Neural cell (in vitro differentiated cells): ENCODE results near the gene PLCB1. TPM values are rescaled to one million over a fixed set of nuclear protein-coding genes. Genes with fewer than 3 reads are reported as not detected.

ENCODE experiments used
- H2AFZ ChIP-seq: fragments of 200-600, 300-800 bp; sonication (generic), shearing (Covaris generic); 2 replicates; pipeline ENCODE4 v1.6.0; 2014; ENCODE audit warnings: low read depth, mild to moderate bottlenecking, antibody characterized with exemption, low read length, moderate library complexity
- H3F3A ChIP-seq: fragments of 200-600 bp; shearing (Covaris generic); 2 replicates; pipeline ENCODE4 v1.6.1; 2016; ENCODE audit warnings: mild to moderate bottlenecking, moderate library complexity, mixed read lengths, antibody characterized with exemption, low read length; ENCODE audit not compliant: insufficient read depth, poor library complexity, severe bottlenecking
- H3K27ac ChIP-seq: fragments of 200-600, 300-800 bp; sonication (generic), shearing (Covaris generic); 2 replicates; pipeline ENCODE4 v1.5.1; 2014; ENCODE audit warnings: mild to moderate bottlenecking, low read length, moderate library complexity
- H3K27me3 ChIP-seq: fragments of 300-800, 200-600 bp; sonication (generic), shearing (Covaris generic); 2 replicates; pipeline ENCODE4 v1.6.0; 2014; ENCODE audit warnings: mild to moderate bottlenecking, low read depth, low read length, moderate library complexity; ENCODE audit not compliant: insufficient read depth
- H3K36me3 ChIP-seq: fragments of 300-800, 200-600 bp; sonication (generic), shearing (Covaris generic); 2 replicates; pipeline ENCODE4 v1.5.1; 2014; ENCODE audit warnings: mild to moderate bottlenecking, antibody characterized with exemption, low read length, moderate library complexity; ENCODE audit not compliant: insufficient read depth
- H3K4me2 ChIP-seq: fragments of 300-800, 200-600 bp; sonication (generic), shearing (Covaris generic); 2 replicates; pipeline ENCODE4 v1.6.0; 2014; ENCODE audit warnings: mild to moderate bottlenecking, low read length
- H3K4me3 ChIP-seq: fragments of 300-800, 200-600 bp; sonication (generic), shearing (Covaris generic); 2 replicates; pipeline ENCODE4 v1.5.1; 2014; ENCODE audit warnings: mild to moderate bottlenecking, low read length, moderate library complexity
- H3K79me2 ChIP-seq: fragments of 200-600 bp; shearing (Covaris generic); replicated peaks from 2 replicates; pipeline ENCODE4 v1.6.0; 2014; ENCODE audit warnings: mild to moderate bottlenecking, low read length, moderate library complexity; ENCODE audit not compliant: insufficient read depth
- H3K9ac ChIP-seq: fragments of 300-800, 200-600 bp; sonication (generic), shearing (Covaris generic); 2 replicates; pipeline ENCODE4 v1.6.1; 2016; ENCODE audit warnings: mild to moderate bottlenecking, low read length, mixed read lengths
- H3K9me2 ChIP-seq: fragments of 200-600 bp; shearing (Covaris generic); 2 replicates; pipeline ENCODE4 v1.6.1; 2016; ENCODE audit warnings: mild to moderate bottlenecking, low read length, mixed read lengths; ENCODE audit not compliant: insufficient read depth
- H3K9me3 ChIP-seq: fragments of 200-600, 300-800 bp; sonication (generic), shearing (Covaris generic); 2 replicates; pipeline ENCODE4 v1.6.1; 2016; ENCODE audit warnings: mild to moderate bottlenecking, mixed run types, low read length, moderate library complexity, mixed read lengths
- H4K20me1 ChIP-seq: fragments of 200-600 bp; shearing (Covaris generic); 2 replicates; pipeline ENCODE4 v1.6.1; 2016; ENCODE audit warnings: mild to moderate bottlenecking, mixed run types; ENCODE audit not compliant: insufficient read depth
- CTCF ChIP-seq: fragments of 450-650 bp; IDR thresholded peaks from 2 replicates; pipeline ENCODE4 v1.5.1; 2014; ENCODE audit warnings: antibody characterized with exemption, mild to moderate bottlenecking, moderate library complexity; ENCODE audit not compliant: poor library complexity, severe bottlenecking
- EP300 ChIP-seq: fragments of 450-650 bp; conservative IDR thresholded peaks from 2 replicates; pipeline ENCODE4 v1.6.1; 2014; ENCODE audit warnings: antibody characterized with exemption, mild to moderate bottlenecking, moderate library complexity; ENCODE audit not compliant: poor library complexity, severe bottlenecking
- EZH2 ChIP-seq: fragments of 200-600, 300-800 bp; shearing (Covaris generic), sonication (generic); IDR thresholded peaks from 2 replicates; pipeline ENCODE4 v1.6.1; 2014; ENCODE audit warnings: antibody characterized with exemption, low read length, borderline replicate concordance, mild to moderate bottlenecking; ENCODE audit not compliant: insufficient read depth, poor library complexity, severe bottlenecking
- MXI1 ChIP-seq: fragments of 450-650 bp; conservative IDR thresholded peaks from 2 replicates; pipeline ENCODE4 v1.6.1; 2014; ENCODE audit warnings: antibody characterized with exemption, mild to moderate bottlenecking; ENCODE audit not compliant: poor library complexity, severe bottlenecking
- POLR2AphosphoS5 ChIP-seq: IDR thresholded peaks from 2 replicates; pipeline ENCODE4 v1.6.1; 2012
- RAD21 ChIP-seq: fragments of 450-650 bp; conservative IDR thresholded peaks from 2 replicates; pipeline ENCODE4 v1.6.1; 2014; ENCODE audit warnings: antibody characterized with exemption, mild to moderate bottlenecking, moderate library complexity
- SMC3 ChIP-seq: fragments of 450-650 bp; conservative IDR thresholded peaks from 2 replicates; pipeline ENCODE4 v1.6.1; 2014; ENCODE audit warnings: antibody characterized with exemption, mild to moderate bottlenecking, moderate library complexity; ENCODE audit not compliant: poor library complexity
- TAF1 ChIP-seq: IDR thresholded peaks from 2 replicates; pipeline ENCODE4 v1.6.1; 2012; ENCODE audit warnings: low read depth
- polyA plus RNA-seq: library from polyadenylated mRNA; depleted of rRNA; stranded (reverse); fragments of >200 nt; gene quantifications from 2 replicates; pipeline ENCODE4 v1.2.3, GENCODE V29; 2014
- TF ChIP-seq, protein P1 (sequence below): IDR thresholded peaks from 2 replicates; pipeline ENCODE4 v1.6.1; 2012; ENCODE audit warnings: borderline replicate concordance

PLCB1 gene
- polyA plus RNA-seq, 1 donor from 2014 or later: 11.4 TPM

DNA sequence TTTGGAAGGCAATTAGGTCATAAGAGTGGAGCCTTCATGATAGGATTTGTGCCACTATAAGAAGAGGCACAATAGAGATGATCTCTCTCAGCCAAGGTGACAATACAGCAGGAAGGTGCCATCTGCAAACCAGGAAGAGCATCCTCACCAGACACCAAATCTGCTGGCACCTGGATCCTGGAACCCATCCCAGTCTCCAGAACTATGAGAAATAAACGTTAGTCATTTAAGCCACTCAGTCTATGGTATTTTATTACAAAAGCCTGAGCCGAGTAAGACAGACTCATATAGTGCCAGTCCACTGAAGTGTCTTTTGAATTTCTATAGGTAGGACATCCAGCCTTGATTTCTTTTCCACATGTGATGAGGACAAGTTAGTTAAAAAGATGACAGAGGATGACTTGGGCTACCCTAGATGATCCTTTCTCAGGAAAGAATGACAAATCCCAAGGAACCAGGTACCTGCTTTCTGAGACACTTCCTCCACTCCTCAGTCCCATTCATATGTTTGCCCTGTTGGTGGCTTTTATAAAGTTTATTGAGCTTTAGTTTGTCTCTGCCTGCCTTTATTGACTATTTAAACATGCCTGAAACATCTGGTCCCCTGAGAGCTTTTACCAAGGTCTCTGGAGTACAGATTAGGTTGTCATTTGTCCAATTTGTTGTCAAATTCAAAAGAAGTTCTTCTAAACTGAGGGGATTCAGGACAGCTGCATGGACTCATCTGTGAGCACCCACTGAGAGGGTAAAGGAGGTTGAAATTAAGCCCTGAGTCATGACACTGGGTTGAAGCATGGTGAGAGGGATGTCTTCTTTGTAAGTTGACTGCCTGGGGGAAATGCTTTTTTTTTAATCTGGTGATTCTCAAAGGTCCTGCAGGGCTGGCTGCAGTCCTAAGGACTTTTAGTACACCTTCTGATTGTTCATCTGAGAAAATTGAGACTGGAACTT lies 771.9 kb downstream of the PLCB1 start:
- Histone ChIP-seq H2AFZ (no peak overlapping the region), H3K4me3 (no peak overlapping the region), H3F3A (no peaks in the 10 kb centered on the region), H3K9me2 (no peaks in the 10 kb centered on the region), H3K36me3 (no peaks in the 10 kb centered on the region), H3K9me3 (no peaks in the 10 kb centered on the region), H3K9ac (no peak overlapping the region), H4K20me1 (no peaks in the 10 kb centered on the region), H3K27ac (no peak overlapping the region), H3K27me3 (no peaks in the 10 kb centered on the region), H3K79me2 (no peaks in the 10 kb centered on the region), H3K4me2 (no peak overlapping the region)
- TF ChIP-seq RAD21 (no peak), CTCF (no peak), TAF1 (no peak), POLR2AphosphoS5 (no peak)
- TF ChIP-seq, protein P1, sequence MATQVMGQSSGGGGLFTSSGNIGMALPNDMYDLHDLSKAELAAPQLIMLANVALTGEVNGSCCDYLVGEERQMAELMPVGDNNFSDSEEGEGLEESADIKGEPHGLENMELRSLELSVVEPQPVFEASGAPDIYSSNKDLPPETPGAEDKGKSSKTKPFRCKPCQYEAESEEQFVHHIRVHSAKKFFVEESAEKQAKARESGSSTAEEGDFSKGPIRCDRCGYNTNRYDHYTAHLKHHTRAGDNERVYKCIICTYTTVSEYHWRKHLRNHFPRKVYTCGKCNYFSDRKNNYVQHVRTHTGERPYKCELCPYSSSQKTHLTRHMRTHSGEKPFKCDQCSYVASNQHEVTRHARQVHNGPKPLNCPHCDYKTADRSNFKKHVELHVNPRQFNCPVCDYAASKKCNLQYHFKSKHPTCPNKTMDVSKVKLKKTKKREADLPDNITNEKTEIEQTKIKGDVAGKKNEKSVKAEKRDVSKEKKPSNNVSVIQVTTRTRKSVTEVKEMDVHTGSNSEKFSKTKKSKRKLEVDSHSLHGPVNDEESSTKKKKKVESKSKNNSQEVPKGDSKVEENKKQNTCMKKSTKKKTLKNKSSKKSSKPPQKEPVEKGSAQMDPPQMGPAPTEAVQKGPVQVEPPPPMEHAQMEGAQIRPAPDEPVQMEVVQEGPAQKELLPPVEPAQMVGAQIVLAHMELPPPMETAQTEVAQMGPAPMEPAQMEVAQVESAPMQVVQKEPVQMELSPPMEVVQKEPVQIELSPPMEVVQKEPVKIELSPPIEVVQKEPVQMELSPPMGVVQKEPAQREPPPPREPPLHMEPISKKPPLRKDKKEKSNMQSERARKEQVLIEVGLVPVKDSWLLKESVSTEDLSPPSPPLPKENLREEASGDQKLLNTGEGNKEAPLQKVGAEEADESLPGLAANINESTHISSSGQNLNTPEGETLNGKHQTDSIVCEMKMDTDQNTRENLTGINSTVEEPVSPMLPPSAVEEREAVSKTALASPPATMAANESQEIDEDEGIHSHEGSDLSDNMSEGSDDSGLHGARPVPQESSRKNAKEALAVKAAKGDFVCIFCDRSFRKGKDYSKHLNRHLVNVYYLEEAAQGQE: no peak

- TF ChIP-seq RAD21 (no peak), EZH2 (no peak), SMC3 (no peak), TAF1 (no peak), POLR2AphosphoS5 (no peak), MXI1 (no peak), EP300 (no peak), CTCF (no peak)
- TF ChIP-seq, protein P1: no peak
- Histone ChIP-seq H2AFZ (no peak overlapping the region), H3K4me2 (no peak overlapping the region), H3F3A (no peaks in the 10 kb centered on the region), H3K9me2 (no peaks in the 10 kb centered on the region), H3K27me3 (no peaks in the 10 kb centered on the region), H3K9me3 (no peaks in the 10 kb centered on the region), H3K4me3 (no peak overlapping the region), H3K9ac (no peak overlapping the region), H3K79me2 (no peaks in the 10 kb centered on the region), H3K27ac (no peak overlapping the region), H3K36me3 (no peaks in the 10 kb centered on the region), H4K20me1 (no peaks in the 10 kb centered on the region)
Observed at GRCh38 chr20:8909596-8909995, 777.5 kb downstream of the PLCB1 start.
